OCI-LY7 (cell line): ENCODE measurements around the gene CA7.

Experiments
- EZH2phosphoT487 ChIP-seq: fragments of 200-600 bp; sonication (generic); IDR thresholded peaks from 2 replicates; pipeline ENCODE4 v1.6.1; 2018; ENCODE audit warnings: low read depth, borderline replicate concordance, mild to moderate bottlenecking, mixed run types, antibody characterized with exemption, low read length, moderate library complexity, mixed read lengths
- TF ChIP-seq, protein P1 (sequence below): fragments of 200-600 bp; sonication (generic); conservative IDR thresholded peaks from 2 replicates; pipeline ENCODE4 v1.5.1; 2014; ENCODE audit warnings: mild to moderate bottlenecking, antibody characterized with exemption, low read length, moderate library complexity, mixed read lengths

DNA sequence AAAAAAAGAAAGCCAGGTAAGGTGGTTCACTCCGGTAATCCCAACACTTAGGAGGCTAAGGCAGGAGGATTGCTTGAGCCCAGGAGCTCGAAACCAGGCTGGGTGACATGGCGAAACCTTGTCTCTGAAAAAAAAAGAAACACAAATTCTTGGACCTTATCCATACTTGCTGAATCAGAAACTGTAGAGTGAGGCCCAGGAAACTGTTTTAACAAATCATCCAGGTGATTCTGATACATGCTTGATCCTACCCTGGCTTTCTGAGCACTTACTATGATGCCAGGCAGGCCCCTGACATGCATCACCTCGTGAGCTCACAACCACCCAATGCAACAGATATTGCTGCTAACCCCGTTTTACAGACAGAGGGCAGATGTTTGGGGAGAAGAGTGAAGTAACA, 9.5 kb upstream of the CA7 start:
- TF ChIP-seq, protein P1, sequence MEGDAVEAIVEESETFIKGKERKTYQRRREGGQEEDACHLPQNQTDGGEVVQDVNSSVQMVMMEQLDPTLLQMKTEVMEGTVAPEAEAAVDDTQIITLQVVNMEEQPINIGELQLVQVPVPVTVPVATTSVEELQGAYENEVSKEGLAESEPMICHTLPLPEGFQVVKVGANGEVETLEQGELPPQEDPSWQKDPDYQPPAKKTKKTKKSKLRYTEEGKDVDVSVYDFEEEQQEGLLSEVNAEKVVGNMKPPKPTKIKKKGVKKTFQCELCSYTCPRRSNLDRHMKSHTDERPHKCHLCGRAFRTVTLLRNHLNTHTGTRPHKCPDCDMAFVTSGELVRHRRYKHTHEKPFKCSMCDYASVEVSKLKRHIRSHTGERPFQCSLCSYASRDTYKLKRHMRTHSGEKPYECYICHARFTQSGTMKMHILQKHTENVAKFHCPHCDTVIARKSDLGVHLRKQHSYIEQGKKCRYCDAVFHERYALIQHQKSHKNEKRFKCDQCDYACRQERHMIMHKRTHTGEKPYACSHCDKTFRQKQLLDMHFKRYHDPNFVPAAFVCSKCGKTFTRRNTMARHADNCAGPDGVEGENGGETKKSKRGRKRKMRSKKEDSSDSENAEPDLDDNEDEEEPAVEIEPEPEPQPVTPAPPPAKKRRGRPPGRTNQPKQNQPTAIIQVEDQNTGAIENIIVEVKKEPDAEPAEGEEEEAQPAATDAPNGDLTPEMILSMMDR, result no peak
- no peak for TF ChIP-seq EZH2phosphoT487
